Endothelial cell (in vitro differentiated cells): ENCODE data around the gene CCDC28A. TPM values are rescaled to one million over a fixed set of nuclear protein-coding genes. Genes with fewer than 3 reads are reported as not detected.
A peak's percentile ranks its signal among the peaks of the same experiment; 100 is the strongest.

Experiments
- DNase-seq: peaks from one replicate; pipeline ENCODE4 v3.0.0; 2021; ENCODE audit warnings: low spot score
- H3K27ac Mint-ChIP-seq: one replicate; pipeline ENCODE4 v1.8.0; 2021; ENCODE audit warnings: mixed read lengths, inconsistent platforms; ENCODE audit not compliant: unreplicated experiment
- H3K27me3 Mint-ChIP-seq: one replicate; pipeline ENCODE4 v1.8.0; 2021; ENCODE audit warnings: mild to moderate bottlenecking, moderate library complexity, mixed read lengths, inconsistent platforms; ENCODE audit not compliant: unreplicated experiment
- H3K36me3 Mint-ChIP-seq: one replicate; pipeline ENCODE4 v1.8.0; 2021; ENCODE audit warnings: mild to moderate bottlenecking, low read depth, mixed read lengths, inconsistent platforms; ENCODE audit not compliant: unreplicated experiment
- H3K4me1 Mint-ChIP-seq: one replicate; pipeline ENCODE4 v1.8.0; 2021; ENCODE audit warnings: mild to moderate bottlenecking, mixed read lengths, inconsistent platforms; ENCODE audit not compliant: unreplicated experiment
- H3K4me3 Mint-ChIP-seq: one replicate; pipeline ENCODE4 v1.8.0; 2021; ENCODE audit warnings: mild to moderate bottlenecking, mixed read lengths, inconsistent platforms; ENCODE audit not compliant: unreplicated experiment
- H3K9me3 Mint-ChIP-seq: one replicate; pipeline ENCODE4 v1.8.0; 2021; ENCODE audit warnings: mixed read lengths, inconsistent platforms; ENCODE audit not compliant: unreplicated experiment
- total RNA-seq: library from RNA; stranded (reverse); fragmentation: NEBNext Ultra II Directional; extraction: Animal tissue kit (Norgen Biotek cat#: 25700); gene quantifications from one replicate; pipeline ENCODE4 v1.2.1, GENCODE V29; 2021; ENCODE audit not compliant: unreplicated experiment
- TF ChIP-seq, protein P1 (sequence below): fragments of 200-600 bp; sonication (generic); IDR thresholded peaks from one replicate; pipeline ENCODE4 v1.5.0; 2021; ENCODE audit warnings: antibody characterized with exemption; ENCODE audit not compliant: unreplicated experiment

CCDC28A gene
- total RNA-seq, 1 donor from 2014 or later: 8.1 TPM

DNA sequence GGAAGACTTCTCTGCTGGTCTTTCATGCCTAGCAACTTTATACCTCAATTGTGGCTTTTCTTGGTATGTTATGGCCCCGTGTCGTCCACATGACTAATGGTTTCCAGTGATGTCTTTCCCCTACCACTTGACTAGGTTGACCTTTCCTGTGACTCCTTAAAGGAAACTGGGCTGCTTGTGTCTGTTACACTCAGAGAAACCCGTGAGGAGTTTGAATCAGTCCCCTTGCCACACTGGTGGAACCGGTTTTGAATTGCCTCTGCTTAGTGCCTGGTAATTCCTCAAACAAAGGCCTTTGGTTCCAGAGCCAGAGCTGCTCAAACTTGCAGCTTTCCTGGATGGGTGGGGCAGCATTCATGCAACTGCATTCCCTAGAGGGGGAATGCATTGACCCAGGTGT, 44.2 kb downstream of the CCDC28A start:
- DNase-seq: no peak
- no peak overlapping the region for H3K4me3 Mint-ChIP-seq
- peak overlapping the region; percentile 18 for H3K27ac Mint-ChIP-seq
- peaks cover 12% of the 10 kb centered on the region for H3K4me1 Mint-ChIP-seq
- no peaks in the 10 kb centered on the region for H3K36me3 Mint-ChIP-seq
- no peaks in the 10 kb centered on the region for H3K27me3 Mint-ChIP-seq
- TF ChIP-seq, protein P1, sequence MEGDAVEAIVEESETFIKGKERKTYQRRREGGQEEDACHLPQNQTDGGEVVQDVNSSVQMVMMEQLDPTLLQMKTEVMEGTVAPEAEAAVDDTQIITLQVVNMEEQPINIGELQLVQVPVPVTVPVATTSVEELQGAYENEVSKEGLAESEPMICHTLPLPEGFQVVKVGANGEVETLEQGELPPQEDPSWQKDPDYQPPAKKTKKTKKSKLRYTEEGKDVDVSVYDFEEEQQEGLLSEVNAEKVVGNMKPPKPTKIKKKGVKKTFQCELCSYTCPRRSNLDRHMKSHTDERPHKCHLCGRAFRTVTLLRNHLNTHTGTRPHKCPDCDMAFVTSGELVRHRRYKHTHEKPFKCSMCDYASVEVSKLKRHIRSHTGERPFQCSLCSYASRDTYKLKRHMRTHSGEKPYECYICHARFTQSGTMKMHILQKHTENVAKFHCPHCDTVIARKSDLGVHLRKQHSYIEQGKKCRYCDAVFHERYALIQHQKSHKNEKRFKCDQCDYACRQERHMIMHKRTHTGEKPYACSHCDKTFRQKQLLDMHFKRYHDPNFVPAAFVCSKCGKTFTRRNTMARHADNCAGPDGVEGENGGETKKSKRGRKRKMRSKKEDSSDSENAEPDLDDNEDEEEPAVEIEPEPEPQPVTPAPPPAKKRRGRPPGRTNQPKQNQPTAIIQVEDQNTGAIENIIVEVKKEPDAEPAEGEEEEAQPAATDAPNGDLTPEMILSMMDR: no peak
- H3K9me3 Mint-ChIP-seq: no peaks in the 10 kb centered on the region

DNA sequence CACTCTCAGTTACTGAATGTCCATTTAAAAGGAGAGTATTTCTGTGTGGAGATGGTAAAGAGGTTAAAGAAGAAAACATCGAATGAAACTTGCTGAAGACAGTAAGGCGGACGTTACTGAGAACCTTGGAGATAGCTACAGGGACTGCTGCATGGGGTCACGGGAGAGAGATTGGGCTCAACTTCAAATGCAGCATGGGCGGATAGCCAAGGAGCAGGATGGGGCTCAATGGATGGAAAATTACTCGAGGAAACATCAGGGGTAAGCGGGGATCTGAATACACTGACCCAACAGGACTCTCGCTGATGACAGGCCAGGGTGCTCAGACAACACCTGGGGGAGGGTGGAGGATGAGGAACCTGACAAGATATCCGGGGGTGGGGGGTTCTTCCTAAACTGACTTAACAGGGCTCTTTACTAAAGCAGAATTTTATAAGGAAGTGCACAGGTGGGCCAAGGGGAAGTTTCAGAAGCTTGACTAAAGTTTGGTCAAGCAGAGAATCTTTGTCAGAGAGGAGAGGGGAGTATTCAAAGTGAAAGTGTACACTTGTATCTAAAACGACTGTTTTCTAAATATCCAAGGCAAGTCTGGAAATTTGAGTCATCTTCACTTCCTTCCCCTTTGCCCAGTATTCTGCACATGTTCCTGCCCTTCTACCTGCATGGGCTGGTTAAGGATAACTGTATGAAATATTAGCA, 45.1 kb downstream of the CCDC28A start:
- DNase-seq: no peak
- Mint-ChIP-seq H3K4me1 (peaks cover 12% of the 10 kb centered on the region), H3K27ac (no peak overlapping the region), H3K36me3 (no peaks in the 10 kb centered on the region), H3K27me3 (no peaks in the 10 kb centered on the region), H3K9me3 (no peaks in the 10 kb centered on the region), H3K4me3 (no peak overlapping the region)
- TF ChIP-seq, protein P1: no peak

DNA sequence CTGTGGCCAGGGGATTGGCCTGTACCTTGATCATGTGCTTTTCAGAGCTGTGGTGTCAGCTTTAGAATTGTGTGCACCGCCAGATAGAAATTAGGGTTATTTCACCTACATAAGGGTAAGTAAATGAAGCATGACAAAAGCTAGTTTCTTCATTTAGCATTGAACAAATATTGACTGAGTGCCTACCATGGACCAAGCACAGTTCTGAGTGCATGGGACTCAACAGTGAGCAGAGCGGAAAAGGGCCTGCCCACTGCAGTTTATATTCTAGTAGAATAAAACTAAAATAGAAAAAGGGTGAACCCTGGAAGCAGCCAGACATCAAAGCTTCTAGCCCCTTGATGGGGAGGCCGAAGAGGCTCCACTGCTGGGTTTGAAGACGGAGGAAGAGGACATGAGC, 48.0 kb downstream of the CCDC28A start:
- Mint-ChIP-seq H3K4me1 (peaks cover 12% of the 10 kb centered on the region), H3K27ac (no peak overlapping the region), H3K36me3 (no peaks in the 10 kb centered on the region), H3K27me3 (no peaks in the 10 kb centered on the region), H3K4me3 (no peak overlapping the region), H3K9me3 (no peaks in the 10 kb centered on the region)
- TF ChIP-seq, protein P1: no peak
- no peak for DNase-seq

DNA sequence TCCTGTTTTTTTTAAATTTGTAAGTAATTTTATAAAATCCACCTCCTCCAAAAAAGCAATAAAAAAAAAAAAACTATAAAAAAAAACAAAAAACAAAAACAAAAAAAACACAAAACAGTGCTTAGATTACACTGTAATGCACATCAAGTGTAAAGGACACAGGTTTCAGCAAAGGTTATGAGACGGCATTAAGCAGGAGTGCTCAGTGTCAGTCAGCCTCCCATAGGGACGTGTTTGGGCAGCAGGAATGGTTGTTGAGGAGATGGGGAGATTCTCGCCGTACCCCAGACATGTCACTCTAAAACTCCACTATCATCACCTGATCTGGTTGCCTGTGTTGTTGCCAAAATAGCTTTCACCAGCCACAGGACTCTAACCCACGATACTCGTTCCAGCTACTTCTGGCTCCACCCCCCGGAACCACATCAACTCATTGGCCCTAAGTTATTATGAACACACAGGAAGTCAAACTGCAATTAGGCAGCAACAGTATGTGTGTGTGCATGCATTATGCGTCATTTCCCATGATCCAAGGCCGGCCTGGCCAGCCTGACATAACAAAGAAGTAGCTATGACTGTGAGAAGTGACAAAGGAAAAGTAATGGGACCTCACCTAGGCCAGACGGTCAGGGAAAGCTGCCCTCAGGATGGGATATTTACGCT, 51.0 kb downstream of the CCDC28A start:
- no peaks in the 10 kb centered on the region for H3K36me3 Mint-ChIP-seq
- H3K4me1 Mint-ChIP-seq: peaks cover 2% of the 10 kb centered on the region
- H3K4me3 Mint-ChIP-seq: no peak overlapping the region
- no peaks in the 10 kb centered on the region for H3K9me3 Mint-ChIP-seq
- TF ChIP-seq, protein P1: no peak
- no peaks in the 10 kb centered on the region for H3K27me3 Mint-ChIP-seq
- H3K27ac Mint-ChIP-seq: no peak overlapping the region
- no peak for DNase-seq

DNA sequence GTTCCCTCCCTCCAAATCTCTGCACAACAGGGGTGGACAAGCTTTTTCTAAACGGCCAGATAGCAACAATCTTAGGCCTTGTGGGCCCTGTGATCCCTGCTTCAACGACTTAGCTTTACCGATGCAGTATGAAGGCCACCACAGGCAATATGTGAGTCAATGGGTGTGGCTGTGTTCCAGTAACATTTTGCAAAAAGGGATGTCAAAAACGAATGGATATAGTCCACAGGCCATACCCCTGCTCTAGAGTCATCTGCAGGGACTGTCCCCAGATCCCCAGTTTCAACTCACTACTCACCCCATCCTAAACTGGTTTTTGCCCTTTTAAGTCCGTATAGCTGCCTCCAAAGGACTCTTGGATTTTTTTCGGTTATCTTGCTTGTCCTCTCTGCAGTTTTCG, 56.7 kb downstream of the CCDC28A start:
- H3K27ac Mint-ChIP-seq: no peak overlapping the region
- no peak for DNase-seq
- H3K4me1 Mint-ChIP-seq: no peaks in the 10 kb centered on the region

More for the DNA sequence above, 56.7 kb downstream of the CCDC28A start:
- H3K27me3 Mint-ChIP-seq: no peaks in the 10 kb centered on the region
- no peaks in the 10 kb centered on the region for H3K9me3 Mint-ChIP-seq
- no peaks in the 10 kb centered on the region for H3K36me3 Mint-ChIP-seq
- H3K4me3 Mint-ChIP-seq: no peak overlapping the region
- TF ChIP-seq, protein P1: no peak
